Measurements from ENCODE around the gene MRPS27.
A peak's percentile ranks its signal among the peaks of the same experiment; 100 is the strongest.

MRPS27 gene

DNA sequence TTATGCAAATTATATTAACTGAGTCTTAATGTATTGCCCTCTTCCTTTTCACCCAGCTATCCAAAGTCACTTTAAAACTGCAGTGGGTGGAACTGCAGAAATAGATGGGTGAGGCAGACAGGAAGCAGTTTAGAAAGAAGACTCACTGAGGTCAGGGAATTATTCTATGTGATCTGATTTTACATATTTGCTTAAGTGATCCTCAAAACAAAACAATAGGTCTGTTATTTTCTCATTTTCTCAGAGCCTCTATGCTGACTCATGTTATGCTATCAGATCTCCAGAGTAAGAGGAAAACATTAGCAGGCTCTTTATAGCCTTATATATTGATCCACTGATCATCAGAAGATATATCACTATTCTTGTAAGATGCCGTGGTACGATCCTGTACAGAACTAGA lies 63.5 kb downstream of the MRPS27 start:
- DNase-seq (ENCODE audit: low read depth) = no peak

DNA sequence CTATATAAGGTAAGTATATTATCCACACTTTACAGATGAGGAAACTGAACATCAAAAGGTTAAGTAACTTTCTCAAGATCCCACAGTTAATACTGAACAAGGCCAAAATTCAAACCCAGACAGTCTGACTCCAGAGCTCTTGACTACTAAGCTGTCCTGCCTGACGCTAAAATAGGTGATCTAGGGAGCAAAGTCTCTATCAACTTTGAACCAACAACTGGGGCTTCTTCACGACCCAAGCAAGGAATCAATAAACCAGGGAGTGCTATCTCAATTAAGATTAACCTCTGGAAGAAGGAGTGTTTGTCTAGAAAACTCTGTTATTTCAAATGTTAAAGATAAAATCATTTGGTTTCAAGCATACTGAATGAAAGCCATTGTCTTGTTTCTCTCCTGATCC lies 64.4 kb downstream of the MRPS27 start:
- no peak for DNase-seq (ENCODE audit: low read depth)

DNA sequence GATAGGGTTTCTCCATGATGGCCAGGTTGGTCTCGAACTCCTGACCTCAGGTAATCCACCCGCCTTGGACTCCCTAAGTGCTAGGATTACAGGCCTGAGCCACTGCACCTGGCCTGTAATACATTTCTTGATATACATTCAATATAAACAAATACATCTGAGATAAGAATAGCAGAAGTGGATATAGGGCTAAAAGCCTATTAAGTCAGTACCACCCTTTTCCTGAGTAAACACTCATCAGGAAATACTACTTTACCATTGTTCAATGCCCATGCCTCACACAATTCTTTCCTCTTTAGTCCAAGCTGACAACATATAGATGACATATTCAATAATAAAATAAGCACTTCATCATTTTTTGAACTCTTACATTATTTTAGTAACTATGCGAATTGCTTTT lies 64.8 kb downstream of the MRPS27 start:
- no peak for DNase-seq (ENCODE audit: low read depth)

DNA sequence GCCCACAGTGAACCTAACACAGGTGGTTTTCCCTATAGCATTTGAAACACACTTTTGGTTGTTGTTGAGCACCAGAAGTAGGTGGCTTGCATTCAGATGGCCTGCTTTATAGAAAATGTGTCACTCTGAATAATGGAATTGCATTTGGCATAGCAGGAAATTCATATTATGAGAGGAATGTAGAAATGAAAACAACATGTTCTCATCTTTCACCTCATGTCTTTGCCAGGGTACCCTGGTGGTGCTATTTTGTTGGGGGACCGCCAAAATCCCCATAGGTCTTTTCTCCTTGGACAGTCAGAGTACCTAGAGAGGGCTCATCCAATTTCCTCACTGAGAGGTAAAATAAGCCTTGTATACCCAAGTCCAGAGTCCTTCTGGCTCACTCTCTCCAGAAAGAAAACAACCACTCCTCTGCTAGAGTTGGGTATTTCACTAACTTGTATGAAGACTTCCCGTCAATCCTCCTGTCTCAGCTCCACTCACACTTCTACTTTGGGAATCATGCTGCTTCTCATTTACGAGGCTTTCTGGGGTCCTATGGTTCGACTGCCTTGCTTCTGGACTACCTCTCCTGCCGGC lies 67.4 kb downstream of the MRPS27 start:
- DNase-seq (ENCODE audit: low read depth) = no peak

DNA sequence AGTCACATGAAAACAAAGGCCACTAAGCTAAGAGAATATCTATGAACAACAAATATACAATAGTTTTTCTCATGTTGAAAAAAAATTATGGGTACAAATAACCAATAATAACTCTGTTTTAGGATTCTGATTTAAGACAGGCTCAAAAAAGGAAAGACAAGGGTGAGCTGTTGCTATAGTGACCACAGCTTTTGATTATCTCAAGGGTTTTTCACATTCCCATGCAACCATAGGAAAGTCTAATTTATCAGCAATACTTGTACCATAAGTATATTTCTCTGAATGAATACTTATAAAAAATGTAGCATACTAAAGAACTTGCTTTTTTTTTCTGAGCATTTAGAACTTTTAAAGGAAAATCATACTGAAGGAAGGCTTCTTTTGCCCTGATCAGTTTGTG lies 68.0 kb downstream of the MRPS27 start:
- DNase-seq (ENCODE audit: low read depth) = no peak

DNA sequence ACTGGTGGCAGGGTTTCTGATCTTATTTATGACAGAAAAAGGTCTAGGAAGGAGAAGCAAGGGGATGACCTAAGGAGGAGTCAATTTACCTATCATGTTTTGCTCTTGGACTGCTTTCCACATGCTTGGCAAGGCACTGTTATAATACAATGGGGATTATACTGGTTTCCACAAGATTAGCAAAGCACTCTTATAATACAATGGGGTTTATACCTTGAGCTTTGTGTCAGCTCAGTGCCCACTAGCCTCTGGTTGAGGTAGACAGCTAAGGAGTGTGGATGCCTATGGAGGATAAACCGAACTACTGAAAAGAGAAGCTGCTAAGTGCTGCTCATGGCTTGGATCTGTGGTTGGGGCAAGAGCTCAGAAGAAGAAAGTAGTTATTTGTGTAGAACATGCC lies 68.7 kb downstream of the MRPS27 start:
- no peak for DNase-seq (ENCODE audit: low read depth)

DNA sequence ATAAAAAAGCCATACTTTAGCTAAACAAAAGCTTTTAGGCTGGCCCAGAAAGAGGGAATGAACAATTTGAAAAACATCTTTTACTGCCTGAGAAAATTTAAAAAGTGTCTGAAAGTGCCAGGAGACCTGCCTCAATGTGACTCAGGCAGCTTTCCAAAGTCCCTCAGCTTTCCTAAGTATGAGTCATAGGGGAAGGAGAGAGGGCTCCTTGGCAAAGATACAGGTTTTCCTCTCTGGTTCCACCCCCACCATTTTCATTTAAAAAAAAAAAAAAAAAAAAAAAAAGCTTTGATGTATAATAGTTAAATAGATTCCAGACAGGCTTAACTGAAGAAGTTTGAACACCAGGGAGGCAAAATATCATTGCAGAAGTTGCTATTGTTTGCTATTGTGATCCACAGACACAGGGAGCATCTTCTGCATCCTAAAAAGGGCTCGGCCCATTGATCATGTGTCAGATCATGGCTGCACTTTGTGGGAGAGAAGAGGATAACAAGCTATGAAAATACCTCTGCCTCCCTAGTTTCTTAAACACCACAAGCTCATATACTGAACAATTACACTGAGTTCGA lies 71.5 kb downstream of the MRPS27 start:
- DNase-seq (ENCODE audit: low read depth) = no peak

DNA sequence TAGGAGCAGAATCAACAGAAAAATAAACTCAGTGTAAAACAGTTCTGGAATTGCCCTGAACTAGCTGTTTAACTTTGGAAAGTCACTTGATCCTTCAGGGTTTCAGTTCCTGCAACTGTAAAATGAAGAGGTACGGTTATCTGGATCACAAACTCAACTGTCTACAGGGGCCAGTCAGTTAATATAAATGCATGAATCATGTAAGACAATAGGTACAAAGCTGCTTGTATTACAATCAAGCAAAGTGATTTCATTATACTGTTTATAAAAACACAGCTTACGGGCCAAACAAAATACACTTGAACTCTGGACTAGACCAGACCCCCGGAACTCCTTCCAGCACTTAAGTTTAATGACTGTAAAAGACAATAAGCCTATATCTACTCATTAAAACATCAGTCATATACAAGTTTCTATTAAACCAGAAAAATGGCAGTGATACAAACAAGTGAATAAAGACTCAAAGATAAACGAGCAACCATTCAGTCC lies 73.0 kb downstream of the MRPS27 start:
- no peak for DNase-seq (ENCODE audit: low read depth)

DNA sequence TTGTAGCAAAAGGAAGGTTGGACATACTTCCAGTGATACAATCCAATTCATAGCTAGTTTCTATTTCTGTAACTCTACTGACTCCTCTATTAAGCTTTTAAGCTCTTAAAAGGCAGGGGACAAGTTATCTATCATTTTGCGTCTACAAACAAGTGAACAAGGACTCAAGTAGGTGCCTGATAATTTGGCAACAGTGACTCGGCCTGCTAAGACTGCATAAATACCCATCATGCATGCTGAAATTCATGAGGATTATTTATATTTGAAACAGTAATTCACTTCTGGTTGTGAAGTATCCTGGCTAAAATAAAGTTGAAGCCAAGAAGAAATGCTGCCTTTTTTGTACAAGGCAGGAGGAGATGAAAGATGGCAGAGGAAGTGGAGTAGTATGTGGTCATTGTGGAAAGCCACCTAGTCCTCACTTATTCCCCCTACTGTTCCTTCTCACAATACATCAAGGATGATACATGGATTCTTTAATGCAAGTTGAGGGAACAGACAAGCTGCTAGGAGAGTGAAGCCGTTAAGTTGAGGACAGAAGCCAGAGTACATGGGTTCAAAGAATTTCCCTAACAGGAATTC lies 74.0 kb downstream of the MRPS27 start:
- no peak for DNase-seq (ENCODE audit: low read depth)

DNA sequence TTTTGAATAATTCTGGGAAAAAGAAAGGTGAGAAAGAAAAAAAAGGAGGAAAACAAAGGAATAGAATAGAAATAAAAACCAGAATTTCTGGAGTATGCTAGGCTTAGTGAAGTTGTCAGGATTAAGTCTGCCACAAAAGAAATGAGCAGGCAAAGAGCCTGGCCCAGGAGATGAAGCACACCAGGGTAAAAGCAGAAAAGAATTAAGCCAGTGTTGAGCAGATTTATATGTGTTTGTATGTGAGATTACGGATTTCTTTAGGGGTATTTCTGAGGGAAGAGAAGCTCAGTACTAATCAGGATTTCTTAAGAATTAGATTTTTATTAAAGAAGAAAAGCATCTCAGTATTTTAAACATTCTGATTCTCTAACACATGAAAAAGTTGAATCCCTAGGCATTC lies 74.5 kb downstream of the MRPS27 start:
- DNase-seq (ENCODE audit: low read depth) = no peak

DNA sequence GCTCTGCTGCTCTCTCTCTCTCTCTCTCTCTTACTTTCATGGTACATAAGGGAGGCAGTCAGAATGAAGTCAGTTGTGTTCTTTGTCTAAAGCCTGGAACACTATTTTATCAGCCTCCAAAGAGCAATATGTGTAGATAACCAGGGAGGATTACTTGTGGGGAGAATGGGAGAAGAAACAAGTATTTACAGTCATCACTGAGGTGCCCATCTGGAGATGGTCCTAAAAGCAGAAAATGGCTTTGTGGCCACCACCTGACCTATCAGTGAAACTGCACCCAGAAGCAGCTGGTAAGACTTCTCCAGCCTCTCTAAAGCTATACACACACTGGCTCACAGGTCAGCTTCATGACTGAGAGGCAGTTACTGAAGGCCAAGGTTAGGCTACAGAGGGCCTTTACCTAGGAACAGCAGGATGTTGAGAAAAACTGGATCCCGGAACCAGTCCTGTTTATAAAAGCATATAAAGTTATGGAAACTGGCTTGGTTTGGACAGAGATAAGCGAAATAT lies 75.1 kb downstream of the MRPS27 start:
- no peak for DNase-seq (ENCODE audit: low read depth)

DNA sequence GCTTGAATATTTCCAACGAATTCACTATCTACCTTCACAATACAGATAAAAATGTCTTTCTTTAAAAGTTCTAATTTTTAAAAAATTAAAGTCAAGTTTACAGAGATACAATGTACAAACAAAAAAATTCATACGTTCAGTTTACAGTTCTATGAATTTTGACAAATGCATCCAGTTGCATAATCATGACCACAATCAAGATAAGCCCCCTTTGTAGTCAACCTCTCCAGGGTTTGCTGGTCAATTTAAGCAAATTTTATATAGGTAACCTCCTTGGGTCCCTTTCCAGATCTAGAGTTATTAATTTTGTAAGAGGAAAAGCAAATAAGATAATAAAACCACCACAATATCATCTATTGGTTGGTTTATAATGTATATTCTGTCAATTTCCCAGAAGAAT lies 76.3 kb downstream of the MRPS27 start:
- no peak for DNase-seq (ENCODE audit: low read depth)

DNA sequence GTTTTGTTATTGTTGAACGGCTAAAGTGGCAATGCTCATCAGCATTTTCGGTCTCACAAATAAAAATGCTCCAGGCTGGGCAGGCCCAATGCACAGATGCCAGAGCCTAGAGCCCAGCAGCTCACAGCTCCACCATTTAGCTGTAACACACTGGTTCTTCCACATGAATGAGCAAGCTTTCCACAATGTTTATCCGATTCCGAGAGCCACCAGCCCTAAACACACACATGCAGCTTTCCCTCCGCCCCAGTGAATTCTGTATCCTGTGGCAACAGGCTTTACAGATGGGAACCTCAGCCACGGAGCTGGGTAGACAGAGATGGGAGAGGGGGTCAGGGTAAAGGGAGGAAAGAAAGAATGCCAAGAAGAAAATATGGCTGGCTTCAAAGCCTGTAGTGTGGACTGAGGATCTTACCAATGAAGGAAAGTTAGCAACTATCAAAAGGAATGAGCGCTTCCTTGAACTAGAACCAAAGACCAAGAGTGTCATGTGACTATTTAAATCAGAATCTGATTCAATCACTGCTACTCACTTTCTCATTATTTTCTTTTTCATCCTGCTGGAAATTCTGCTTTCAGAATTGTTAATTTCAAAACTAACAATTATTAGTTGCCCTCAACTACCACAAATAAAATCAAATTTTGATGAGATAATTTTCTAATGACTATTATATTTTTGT lies 77.1 kb downstream of the MRPS27 start:
- DNase-seq (ENCODE audit: low read depth) = no peak

DNA sequence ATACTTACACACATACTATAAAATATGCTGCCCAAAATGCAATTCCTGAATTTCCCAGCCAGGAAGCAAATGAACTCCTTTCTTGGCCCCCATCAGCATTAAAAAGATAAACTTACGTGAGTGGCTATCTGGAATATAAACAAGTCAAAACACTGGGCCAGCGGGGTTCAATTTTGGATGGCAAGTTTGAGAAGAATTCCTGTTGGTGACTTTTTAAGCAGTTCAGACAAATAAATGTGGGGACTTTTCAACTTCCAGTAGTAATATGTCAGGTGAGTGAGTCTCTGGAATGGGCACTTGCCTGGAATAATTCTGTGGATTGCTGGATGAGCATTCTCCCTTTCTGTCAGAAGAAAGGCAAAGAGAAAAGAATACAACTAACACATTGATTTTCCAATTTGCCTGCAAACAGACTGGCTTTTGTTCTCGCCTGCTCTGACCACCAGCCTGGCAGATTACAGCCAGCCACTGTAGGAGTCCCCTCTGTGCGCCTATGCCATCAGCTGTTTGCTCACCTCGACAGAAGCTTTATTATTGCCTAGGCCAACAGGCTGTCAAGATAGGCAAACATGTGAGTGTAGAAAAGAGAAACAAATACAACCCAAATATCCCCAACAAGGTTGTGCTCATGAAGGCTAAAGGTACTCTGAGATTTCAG lies 78.6 kb downstream of the MRPS27 start:
- no peak for DNase-seq (ENCODE audit: low read depth)

DNA sequence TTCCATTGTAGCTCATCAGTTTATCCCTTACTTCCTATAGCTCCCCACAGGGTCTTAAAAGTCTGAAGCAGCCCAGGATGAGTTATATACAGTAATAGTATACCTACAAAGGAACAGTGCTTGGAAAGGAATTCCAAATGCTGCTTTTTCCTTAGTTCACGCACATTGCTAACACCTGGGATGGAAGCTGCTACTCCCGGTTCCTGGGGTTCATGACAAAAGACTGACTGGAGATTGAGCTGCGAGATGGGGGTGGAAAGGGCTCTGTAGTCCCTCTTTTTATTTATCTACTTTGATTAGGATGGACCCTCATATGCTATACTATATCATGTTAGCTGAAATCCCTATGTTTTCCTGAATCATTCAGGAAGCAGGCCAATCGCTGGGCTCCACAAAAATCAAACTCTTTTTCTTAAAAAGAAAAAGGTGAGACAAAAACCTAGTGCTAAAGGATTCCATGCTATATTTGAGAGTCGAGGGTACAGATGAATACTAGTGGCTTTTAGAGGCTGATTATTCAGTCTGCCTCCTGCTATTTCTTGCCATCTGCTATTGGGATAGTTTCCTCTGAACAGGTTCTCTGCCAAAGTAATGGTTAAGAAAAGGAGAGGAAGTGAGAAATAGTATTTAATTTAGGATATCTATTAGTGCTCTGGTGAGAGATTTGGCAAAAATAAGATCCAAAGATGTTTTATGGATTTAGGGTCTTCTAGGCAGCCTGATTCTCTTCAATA lies 81.2 kb downstream of the MRPS27 start:
- no peak for DNase-seq (ENCODE audit: low read depth)

DNA sequence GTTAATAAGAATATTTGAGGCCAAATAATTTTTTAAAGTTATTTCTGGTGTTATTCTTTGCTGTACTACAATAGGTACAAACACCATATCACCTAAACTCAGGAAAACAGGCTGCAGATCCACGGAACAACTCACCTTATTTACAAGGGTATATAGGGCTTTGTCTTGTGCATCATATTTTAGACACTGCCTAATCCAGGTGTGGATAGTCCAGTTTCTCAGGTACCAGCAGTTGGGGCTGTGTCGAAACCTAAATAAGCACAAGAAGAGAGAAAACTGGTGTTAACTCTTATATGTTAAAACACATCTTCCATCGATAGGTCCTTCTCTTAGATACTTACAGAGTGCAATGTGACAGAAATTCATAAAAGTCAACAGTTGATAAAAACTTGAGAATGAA lies 82.2 kb downstream of the MRPS27 start:
- no peak for DNase-seq (ENCODE audit: low read depth)

DNA sequence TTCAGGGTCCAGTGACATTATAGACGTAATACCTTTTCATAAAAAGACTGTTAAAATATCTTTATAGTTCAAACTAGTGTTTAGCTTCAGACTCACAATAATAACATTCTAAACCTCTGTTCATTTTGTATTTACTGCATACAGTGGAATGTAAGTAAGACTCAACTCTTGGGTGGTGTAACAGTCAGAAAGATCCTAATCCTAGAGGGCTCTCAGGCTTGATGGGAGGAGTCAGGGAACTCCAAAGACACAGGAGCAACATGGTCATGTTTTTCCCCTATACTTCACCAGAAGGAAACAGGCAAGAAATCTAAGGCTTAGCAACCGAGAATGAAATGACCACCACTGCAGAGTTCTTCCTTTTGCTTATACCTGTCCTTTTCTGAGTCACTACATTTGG lies 82.6 kb downstream of the MRPS27 start:
- no peak for DNase-seq (ENCODE audit: low read depth)

DNA sequence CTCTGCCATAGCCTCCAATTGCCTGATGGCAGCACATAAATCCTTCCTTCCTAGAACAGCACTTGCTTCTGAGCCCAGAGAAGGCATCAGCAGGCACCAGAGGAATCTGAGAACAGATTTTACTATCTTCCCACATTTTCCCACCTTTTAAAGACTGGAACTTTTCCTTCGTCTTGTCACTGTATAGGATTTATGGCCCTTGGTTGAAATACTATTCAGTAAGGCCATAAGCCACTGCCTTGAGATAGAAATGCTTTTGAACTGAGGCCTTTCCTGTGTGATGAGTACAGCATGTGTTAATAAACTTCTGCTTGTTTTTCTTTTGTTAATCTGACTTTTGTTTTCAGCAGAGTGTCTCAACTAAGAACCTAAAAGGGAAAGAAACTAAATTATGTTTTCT lies 84.3 kb downstream of the MRPS27 start:
- no peak for DNase-seq (ENCODE audit: low read depth)

DNA sequence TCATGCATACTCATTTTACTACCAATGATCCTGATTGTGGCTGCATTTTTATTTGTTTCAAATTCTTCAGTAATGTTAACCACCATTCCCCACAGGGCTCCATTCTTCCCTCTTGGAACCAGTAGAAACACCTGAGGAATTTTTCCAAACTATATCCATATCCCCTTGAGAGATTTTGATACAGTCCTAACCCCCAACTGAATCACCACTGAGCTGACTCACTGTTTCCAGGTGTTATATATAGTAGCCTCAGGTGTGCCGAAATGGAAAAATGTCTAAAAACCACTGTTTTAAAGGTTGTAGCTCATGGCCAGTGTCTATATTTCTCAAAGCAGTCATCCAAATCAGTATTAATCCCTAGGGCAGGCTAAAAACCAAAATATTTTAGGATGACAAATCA lies 85.2 kb downstream of the MRPS27 start:
- no peak for DNase-seq (ENCODE audit: low read depth)

DNA sequence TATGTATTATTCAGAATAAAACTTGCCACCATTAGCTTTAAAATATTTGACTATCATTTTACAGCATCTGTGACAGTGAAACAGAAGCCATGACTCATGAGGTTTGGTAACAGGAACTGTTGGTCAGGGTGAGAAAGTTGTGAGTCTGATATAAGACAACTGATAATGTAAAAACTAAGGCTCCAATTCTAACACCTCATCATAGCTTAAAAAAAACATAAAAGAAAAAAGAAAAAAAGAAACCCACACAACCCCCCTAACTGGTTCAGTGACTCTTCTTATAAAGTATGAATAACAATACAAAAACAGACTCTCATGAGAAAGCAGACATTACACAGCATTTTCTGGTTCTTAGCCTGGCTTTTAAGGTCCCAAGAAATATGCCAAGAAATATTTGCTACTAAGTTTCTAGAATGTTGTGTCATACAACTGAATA lies 85.8 kb downstream of the MRPS27 start:
- peak; percentile 23 for DNase-seq (ENCODE audit: low read depth)

DNA sequence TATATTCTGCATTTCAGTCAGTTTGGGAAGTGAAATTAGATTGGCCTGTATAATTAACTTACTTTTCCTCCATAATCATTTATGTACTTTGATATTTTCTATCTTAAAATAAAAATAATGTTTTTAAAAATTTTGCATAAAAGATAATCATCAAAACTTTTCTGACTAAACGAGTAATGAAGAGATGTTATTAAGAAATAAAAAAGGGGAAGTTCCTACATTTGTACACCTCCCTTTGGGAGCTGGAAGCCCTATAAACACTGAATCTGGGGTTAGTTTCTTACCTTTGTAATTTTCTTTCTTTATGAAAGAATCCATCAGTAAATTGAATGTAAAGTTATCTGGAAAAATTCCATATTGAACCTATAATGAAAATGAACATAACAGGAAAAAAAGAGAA lies 86.2 kb downstream of the MRPS27 start:
- DNase-seq (ENCODE audit: low read depth) = no peak

DNA sequence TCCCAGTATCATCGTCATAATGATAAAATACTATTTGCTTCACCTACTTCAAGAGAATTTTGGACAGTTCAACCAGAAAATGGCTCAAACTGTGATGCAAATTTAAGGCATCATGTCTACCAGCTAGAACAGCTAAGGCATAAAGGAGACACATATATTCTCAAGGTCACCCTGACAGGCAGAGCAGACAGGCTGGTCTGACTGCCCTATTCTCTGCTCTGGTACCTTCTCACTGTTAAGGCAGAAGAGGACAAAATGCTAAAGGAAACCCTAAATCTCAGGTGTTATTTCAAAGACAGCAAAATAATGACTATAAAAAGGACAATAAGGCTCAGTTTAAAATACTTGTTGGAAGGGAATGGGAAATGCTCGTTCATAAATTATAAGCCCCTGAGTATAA lies 87.2 kb downstream of the MRPS27 start:
- DNase-seq (ENCODE audit: low read depth) = no peak

All from activated T-cell treated with anti-CD3 and anti-CD28 coated beads for 24 hours (primary cell).